ENCODE results near the gene ERI2. TPM values are rescaled to one million over a fixed set of nuclear protein-coding genes. Genes with fewer than 3 reads are reported as not detected.

ERI2 gene
- total and polyA plus RNA-seq, 7 donors = 7.2 to 24.3 (median 16.4) TPM

GRCh38 chr16:20774703-20775362, 31.4 kb downstream of the ERI2 start:
- H3K27ac ChIP-seq = no peak overlapping the region
- H3K27me3 ChIP-seq = no peaks in the 10 kb centered on the region
- TF ChIP-seq, protein P1, sequence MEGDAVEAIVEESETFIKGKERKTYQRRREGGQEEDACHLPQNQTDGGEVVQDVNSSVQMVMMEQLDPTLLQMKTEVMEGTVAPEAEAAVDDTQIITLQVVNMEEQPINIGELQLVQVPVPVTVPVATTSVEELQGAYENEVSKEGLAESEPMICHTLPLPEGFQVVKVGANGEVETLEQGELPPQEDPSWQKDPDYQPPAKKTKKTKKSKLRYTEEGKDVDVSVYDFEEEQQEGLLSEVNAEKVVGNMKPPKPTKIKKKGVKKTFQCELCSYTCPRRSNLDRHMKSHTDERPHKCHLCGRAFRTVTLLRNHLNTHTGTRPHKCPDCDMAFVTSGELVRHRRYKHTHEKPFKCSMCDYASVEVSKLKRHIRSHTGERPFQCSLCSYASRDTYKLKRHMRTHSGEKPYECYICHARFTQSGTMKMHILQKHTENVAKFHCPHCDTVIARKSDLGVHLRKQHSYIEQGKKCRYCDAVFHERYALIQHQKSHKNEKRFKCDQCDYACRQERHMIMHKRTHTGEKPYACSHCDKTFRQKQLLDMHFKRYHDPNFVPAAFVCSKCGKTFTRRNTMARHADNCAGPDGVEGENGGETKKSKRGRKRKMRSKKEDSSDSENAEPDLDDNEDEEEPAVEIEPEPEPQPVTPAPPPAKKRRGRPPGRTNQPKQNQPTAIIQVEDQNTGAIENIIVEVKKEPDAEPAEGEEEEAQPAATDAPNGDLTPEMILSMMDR (IDR thresholded peaks at IDR 0.05) = peak in 1 of 4 experiments; percentile 18
- TF ChIP-seq POLR2A (IDR thresholded peaks at IDR 0.05) (no peak), POLR2AphosphoS5 (IDR thresholded peaks at IDR 0.05) (no peak)
- H3K9me3 ChIP-seq = no peaks in the 10 kb centered on the region
- WGBS, 2 donors = 79 to 80% methylated on average over 7 of the region's 7 CpGs
- no peaks in the 10 kb centered on the region for H3K4me1 ChIP-seq
- no peak for DNase-seq
- no peak overlapping the region for H3K4me3 ChIP-seq
- intact Hi-C loops (cut with DNase I) = no loop called here
- H3K36me3 ChIP-seq = peaks cover 0 to 3% (median 0%) of the 10 kb centered on the region in 4 donors

DNA sequence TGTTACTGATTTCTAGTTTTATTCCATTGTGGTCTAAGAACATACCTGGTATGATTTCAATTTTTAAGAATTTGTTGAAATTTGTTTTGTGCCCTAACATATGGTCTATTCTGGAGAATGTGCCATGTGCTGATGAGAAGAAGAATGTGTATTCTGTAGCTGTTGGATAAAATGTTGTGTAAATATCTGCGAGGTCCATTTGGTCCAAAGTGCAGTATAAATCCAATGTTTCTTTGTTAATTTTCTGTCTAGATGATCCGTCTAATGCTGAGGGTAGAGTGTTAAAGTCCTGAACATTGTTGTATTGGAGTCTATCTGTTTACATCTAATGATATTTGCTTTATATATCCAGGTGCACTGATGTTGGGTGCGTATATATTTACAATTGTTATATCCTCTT, 32.6 kb downstream of the ERI2 start:
- Histone ChIP-seq H3K27ac (no peak overlapping the region), H3K4me3 (no peak overlapping the region), H3K4me1 (no peaks in the 10 kb centered on the region), H3K36me3 (peaks cover 0 to 3% (median 0%) of the 10 kb centered on the region in 4 donors), H3K9me3 (no peaks in the 10 kb centered on the region), H3K27me3 (no peaks in the 10 kb centered on the region)
- TF ChIP-seq EP300 (IDR thresholded peaks at IDR 0.05) (no peak), POLR2AphosphoS5 (IDR thresholded peaks at IDR 0.05) (no peak), POLR2A (IDR thresholded peaks at IDR 0.05) (no peak)
- TF ChIP-seq, protein P1 (IDR thresholded peaks at IDR 0.05) = no peak
- WGBS, 2 donors = 67 to 88% methylated on average over 3 of the region's 3 CpGs
- DNase-seq = no peak
- intact Hi-C loops (cut with DNase I) = no loop called here

DNA sequence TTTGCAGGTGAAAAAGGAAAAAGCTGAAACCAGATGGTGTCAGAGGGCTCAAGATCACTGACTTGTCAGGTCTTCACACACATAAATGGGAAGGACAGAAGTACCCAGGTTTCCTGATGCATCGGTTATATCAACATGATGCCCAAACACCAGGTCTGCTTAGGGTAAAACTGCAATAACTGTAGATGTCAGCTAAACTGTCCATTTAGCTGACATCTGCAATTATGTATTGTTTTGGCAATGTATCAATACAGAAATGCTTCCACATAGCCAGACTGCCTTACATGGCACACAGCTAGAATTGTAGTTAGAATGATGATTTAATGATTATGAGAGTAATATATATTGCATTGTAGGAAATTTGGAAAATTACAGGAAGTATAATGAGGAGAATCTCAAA, 37.5 kb downstream of the ERI2 start:
- DNase-seq = no peak
- TF ChIP-seq, protein P1 (IDR thresholded peaks at IDR 0.05) = no peak
- TF ChIP-seq EP300 (IDR thresholded peaks at IDR 0.05) (no peak), POLR2A (IDR thresholded peaks at IDR 0.05) (no peak), POLR2AphosphoS5 (IDR thresholded peaks at IDR 0.05) (no peak)
- Histone ChIP-seq H3K27me3 (no peaks in the 10 kb centered on the region), H3K9me3 (no peaks in the 10 kb centered on the region), H3K27ac (no peak overlapping the region), H3K4me3 (no peak overlapping the region), H3K36me3 (no peaks in the 10 kb centered on the region), H3K4me1 (peaks cover 0 to 3% (median 0%) of the 10 kb centered on the region in 4 donors)
- intact Hi-C loops (cut with DNase I) = no loop called here
- WGBS, 2 donors = 37 to 95% methylated on average over 1 of the region's 1 CpG

GRCh38 chr16:20768121-20768520, 38.2 kb downstream of the ERI2 start:
- Histone ChIP-seq H3K4me1 (peaks cover 0 to 3% (median 0%) of the 10 kb centered on the region in 4 donors), H3K4me3 (no peak overlapping the region), H3K36me3 (no peaks in the 10 kb centered on the region), H3K27ac (no peak overlapping the region), H3K27me3 (no peaks in the 10 kb centered on the region), H3K9me3 (no peaks in the 10 kb centered on the region)
- DNase-seq = no peak
- intact Hi-C loops (cut with DNase I) = no loop called here
- no peak for TF ChIP-seq EP300 (IDR thresholded peaks at IDR 0.05)
- no peak for TF ChIP-seq POLR2AphosphoS5 (IDR thresholded peaks at IDR 0.05)
- no peak for TF ChIP-seq POLR2A (IDR thresholded peaks at IDR 0.05)
- TF ChIP-seq, protein P1 (IDR thresholded peaks at IDR 0.05) = no peak
- WGBS, 2 donors = 93 to 100% methylated on average over 1 of the region's 1 CpG

DNA sequence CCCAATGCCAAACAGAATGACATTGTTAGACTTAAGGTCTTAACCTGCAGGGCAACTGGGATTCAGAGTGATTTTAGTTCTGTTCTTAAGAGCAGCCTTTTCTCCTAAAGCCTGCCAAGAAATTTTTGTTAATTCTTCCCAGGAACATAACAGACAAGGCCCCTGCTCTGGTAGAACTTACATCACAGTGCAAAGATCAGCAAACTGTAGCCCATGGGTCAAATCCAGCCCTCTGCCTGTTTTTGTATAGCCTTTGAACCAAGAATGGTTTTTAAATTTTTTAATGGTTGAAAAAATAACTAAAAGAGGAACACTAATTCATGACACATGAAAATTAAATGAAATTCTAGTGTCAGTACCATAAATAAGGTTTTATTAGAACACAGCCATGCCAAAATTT, 38.7 kb downstream of the ERI2 start:
- Histone ChIP-seq H3K36me3 (no peaks in the 10 kb centered on the region), H3K9me3 (no peaks in the 10 kb centered on the region), H3K4me3 (no peak overlapping the region), H3K27ac (no peak overlapping the region), H3K4me1 (peaks cover 0 to 3% (median 0%) of the 10 kb centered on the region in 4 donors), H3K27me3 (no peaks in the 10 kb centered on the region)
- DNase-seq = no peak
- no peak for TF ChIP-seq EP300 (IDR thresholded peaks at IDR 0.05)
- TF ChIP-seq, protein P1 (IDR thresholded peaks at IDR 0.05) = no peak
- TF ChIP-seq POLR2A (IDR thresholded peaks at IDR 0.05) = no peak
- TF ChIP-seq POLR2AphosphoS5 (IDR thresholded peaks at IDR 0.05) = no peak
- intact Hi-C loops (cut with DNase I) = no loop called here
